DMS79 (cell line): ENCODE data around the gene CELA1.
A peak's percentile ranks its signal among the peaks of the same experiment; 100 is the strongest.
"Not testable (repeated sequence)": the region's sequence is repeated elsewhere in the genome, so short reads cannot be mapped to it uniquely, and the experiment has no call there.

Experiments used
- DNase-seq: peaks from one replicate; lab custom pipeline; 2025; lab: John Stamatoyannopoulos, UW

Gene CELA1

DNA sequence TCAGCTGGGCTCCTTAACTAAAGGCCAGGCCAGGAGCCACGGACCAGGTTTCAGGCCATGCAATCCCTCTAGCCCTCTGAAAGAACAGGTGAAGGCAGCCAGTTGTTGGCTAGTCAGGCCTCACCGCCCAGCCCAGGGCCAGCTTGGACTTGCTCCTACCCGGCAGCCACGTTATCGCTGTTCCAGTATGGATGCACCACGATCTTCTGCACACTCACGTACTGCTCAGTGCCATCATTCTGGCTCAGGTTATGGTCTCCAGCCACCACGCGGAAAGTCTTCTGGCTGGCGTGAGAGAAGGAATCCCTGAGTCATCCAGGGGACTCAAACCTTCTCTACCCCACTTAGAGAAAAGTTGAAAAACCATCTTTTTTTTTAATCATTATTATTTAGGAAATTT is 4.1 kb downstream of the CELA1 start:
- DNase-seq: no peak

DNA sequence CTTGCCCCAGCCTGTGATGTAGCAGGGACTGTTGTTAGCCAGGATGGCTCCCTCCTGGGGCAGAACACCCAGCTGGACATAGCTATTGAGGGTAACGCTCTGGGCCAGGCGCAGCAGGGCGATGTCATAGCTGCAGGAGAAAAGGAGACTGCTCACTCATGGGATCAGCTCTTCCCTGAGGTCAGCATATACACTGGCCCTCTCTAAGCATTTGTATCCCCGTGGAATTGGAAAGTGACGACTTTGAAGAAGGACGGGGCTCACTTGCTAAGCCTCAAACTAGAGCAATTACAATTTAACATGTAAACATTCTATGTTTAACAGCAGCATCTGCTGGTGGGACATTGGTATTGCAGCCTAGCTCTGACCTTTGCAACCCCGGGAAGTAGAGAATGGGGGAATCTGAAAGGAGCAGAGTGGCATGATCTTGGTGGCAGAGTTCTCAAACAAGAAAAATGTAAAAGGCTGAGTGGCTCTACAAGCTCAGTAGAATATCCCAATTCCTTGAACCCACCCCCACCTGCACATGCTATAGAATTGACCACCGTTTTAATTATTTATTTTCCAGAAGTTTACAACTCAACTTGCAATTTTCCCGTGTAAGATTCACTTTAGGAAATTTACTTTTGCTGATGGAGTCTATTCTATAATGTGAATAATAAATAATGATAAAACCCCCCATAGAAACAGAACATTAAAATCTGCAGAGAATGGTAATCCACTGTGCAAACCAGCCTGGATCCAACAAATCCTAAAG is 5.0 kb downstream of the CELA1 start:
- DNase-seq: peak; percentile 18

DNA sequence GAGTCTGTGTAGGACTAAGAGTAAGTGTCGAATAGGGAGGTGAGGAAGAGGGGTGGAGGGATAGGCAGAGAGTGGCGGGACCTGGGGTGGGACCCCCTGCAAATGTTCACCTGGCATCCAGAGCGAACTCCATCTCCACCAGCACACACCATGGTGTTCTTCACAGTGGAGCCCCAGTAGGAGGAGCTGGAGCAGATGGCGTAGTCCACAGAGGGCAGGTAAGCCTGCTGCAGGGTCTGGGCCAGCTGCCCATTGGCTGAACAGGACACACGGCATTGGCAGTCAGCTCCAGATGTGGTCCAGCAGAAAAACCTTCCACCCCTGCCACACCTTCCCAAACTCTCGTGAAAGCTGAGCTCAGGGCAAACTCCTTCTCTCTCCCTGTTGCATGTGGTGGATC is 6.7 kb downstream of the CELA1 start:
- DNase-seq: no peak

DNA sequence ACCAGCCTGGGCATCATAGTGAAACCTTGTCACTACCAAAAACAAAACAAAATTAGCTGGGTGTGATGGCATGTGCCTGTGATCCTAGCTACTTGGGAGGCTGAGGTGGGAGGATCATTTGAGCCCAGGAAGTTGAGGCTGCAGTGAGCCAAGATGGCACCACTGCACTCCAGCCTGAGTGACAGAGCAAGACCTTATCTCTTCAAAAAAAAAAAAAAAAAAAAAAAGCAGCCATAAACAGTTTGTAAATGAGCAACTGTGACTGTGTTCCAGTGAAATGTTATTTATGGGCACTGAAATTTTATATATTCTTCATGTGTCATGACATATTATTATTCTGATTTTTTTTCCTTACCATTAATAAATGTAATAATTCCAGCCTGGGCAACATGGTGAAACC is 9.1 kb downstream of the CELA1 start:
- DNase-seq: not testable (repeated sequence)

DNA sequence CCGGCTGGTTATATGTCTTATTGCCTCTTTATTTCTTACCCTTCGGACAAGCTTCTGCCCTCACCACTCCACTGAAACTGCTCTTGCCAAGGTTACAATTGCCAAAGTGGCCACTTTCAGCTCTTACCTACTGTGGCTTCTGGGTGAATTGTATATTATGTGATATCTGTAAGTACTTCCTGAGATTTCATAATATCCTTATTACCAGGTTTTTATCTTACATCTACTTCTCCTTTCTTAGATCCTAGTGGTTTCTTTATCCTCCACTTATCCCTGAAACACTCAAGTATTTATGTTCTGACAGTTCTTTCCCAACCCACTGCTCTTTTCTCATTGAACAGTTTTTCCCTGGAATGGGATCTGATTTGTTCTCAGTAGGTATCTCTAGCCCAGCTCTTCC is 10.5 kb downstream of the CELA1 start:
- DNase-seq: no peak

DNA sequence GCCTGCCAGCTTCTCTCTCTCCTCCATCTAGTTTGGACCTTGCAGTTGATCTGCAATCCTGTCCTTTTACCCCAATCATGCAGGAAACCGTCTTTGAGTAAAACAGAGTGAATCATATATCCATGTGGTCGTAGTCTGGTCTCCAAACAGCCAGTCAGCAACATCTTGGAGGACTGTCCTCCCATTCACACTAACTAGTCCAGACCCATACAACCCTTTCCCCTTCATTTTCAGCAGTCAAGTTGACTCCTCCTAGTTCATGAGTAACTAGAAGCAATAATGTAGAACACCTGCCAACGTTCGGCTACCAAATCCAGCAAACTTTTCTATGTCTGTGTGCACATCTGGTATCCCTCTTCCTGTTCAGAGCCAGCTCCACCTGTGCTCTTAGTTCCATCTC is 11.7 kb downstream of the CELA1 start:
- no peak for DNase-seq

DNA sequence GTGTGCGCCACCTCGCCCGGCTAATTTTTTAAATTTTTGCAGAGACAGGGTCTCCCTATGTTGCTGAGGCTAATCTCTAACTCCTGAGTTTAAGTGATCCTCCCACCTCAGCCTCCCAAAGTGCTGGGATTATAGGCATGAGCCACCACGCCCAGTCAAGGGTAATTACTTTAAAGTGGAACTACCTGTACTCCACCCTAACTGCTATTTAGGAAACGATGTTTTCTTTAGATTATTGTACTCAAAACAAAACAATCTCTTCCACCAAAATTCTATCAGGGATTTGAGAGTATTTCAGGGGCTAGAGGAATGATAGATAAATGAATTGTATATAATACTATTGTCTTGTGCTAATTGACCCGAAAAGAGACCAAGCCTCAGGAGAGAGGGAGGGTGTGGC is 12.9 kb downstream of the CELA1 start:
- DNase-seq: no peak

DNA sequence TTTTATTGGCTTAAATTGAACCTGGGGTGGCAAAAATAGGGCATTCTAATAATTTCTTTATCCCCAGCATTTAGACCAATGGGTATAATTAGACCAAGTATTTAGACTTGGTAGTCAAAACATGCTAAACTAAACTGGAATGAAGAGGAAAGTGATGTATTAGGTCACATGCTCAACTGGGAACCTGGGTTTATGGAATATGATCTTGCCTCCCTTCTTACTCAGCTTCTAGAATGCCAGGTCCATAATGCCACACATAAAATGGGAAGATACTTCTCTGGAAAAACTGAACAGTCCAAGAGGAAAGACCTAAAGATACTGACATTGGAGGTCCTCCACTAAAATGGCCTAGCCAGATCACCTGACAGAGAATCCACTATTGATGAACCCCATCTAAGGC is 16.3 kb downstream of the CELA1 start:
- DNase-seq: no peak

DNA sequence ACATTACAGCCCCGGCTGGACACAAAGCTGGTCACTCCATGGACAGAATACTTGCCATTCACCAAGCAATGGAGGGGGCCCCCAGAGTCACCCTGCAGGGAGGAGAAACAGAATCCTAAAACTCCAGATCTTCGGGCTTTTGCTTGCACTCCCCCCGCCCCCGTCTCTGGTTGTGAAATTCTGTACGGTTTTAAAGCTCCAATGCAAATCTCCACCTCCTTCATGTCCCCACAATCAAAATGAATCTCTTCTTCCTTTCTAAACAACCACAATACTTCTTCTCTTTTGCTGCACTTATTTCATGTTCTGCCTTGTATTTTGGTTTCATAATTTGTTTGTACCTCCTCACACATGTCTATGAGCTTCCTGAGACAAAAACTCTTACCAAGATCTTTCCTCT is 16.7 kb downstream of the CELA1 start:
- no peak for DNase-seq

DNA sequence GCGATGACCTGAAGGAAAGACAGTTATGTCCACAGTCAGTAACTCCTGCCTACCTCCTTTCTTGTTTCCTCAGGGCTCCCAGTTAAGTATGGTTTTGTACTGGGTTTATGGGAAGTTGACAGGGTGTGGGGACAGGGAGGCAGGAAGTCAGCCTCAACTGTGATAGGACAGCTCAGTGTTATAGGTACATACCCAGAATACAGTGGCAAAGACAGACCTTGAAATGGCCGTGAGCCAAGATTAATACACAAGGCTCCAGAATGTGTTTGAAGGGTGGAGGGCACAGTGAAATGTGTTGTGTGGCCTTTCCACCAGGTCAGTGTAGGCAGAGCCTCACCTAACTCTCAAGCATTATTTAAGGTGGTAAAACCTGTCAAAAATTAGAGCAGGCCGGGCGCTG is 17.9 kb downstream of the CELA1 start:
- DNase-seq: no peak

DNA sequence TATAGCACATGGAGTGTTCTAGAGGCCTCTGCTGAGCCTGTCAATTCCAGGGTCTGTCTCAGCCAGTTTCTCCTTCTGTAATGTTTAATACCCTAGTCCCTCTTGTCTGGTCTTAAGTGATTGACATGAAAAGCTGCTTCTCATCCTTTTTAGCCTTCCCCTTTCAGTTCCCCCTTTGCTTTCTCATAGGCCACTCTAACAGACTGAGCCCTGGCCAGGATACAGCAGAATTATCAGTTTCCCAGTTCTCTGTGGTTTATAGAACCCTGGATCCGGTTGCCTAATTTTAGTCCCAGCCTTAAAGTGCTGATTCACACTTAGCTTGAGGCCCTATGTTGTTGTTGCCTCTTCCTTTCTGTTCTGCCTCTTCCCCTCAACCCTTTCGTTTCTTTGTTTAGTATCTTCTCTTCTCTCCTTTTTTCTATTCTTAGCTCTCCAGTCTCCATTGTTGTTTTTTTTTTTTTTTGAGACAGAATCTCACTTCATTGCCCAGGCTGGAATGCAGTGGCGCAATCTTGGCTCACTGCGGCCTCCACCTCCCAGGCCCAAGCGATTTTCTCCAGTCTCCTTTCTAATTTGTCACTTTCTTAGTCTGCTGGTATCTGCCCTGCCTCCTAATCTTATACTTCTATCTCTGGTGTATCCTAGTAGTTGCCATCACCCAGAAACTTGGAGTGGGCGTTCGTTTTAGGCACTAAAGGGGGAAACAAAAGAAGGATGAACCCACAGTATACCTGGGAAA is 19.6 kb downstream of the CELA1 start:
- no peak for DNase-seq

DNA sequence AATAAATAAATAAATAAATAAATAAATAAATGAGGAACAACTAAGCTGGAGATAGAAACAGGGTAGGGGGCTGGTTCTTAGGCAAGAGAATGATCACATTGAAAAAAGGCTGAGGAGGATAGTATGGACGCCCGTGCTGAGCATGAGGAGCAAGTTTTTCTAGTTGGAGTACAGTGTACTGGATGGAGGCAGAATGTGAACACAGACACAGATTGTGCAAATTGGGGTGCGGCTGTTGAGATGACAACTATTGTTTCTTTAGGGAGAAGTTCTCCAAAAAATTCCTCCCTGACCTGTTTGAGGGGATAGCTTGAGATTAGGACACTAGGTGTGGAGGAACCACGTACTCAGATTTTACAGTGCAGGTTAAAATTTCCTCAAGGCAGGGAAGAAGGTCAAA is 21.5 kb downstream of the CELA1 start:
- DNase-seq: no peak

DNA sequence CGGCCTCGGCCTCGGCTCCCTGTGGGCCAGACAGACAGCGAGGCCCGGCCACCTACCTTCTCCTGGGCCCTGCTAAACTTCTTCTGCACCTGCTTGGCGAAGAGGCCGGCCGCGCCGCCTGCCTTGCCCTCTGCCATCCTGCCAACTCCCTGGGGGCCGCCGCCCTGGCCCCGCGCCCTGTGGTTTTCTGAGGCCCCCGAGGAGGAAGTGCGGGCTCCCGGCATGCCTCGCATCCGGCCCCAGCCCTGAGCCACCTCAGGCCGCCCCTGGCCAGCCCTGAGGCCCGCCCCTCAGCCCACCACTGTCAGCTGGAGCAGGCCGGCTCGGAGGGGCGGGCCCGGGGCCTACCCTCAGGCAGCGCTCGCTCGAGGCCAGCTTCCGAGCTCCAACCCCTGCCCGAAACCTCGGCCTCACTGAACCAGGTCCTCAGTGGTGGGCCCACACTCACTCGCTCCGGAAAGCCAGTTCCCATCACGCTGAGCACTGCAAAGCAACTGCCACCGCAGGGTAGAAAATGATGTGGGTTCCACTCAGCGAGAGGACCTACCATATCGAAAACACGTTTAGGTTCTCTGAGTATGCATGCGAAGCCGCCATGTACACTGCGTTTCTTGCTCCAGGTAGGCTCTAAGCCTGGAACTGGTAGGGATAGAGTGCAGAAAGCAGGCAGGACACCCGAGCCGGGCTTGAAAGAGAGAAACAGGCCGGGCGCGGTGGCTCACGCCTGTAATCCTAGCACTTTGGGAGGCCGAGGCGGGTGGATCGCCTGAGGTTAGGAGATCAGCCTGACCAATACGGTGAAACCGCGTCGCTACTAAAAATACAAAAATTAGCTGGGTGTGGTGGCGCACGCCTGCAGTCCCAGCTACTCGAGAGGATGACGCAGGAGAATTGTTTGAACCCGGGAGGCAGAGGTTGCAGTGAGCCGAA is 22.2 kb downstream of the CELA1 start, which contains the start of gene BIN2:
TSS of gene BIN2 (minus strand) at position 209 of the 930 bp plus-strand sequence. CDS start at position 137, 72 bp downstream.
- no peak for DNase-seq

DNA sequence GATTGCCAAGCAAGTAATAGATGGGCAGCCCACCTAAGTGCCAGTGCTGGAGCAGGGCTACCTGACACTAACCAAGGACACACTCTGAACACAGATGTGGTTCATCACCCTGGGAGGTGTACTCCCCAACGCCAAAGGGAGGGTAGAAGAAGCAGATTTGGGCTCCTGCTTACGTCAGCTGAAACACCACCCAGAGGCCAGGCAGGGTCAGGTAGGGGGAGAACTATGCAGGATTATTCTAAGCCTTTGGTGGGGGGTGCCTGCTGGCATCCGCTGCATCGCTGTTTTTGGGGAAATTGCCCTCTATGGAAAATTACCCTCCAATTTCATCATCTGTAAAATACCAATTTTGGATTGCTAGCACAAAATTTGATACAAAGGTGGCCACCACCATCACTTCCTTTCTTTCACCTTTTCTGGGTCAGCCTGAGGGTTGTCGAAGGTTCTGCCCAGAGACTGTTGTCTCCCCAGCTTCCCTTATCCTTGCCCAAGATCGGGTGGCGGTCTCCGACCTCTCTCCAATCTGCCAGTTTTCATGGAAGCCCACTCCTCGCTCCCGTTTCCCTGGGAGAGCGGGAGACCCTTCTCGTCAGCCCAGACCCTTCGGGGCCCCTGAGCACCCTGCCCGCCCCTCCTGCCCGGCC is 23.0 kb downstream of the CELA1 start:
- no peak for DNase-seq

DNA sequence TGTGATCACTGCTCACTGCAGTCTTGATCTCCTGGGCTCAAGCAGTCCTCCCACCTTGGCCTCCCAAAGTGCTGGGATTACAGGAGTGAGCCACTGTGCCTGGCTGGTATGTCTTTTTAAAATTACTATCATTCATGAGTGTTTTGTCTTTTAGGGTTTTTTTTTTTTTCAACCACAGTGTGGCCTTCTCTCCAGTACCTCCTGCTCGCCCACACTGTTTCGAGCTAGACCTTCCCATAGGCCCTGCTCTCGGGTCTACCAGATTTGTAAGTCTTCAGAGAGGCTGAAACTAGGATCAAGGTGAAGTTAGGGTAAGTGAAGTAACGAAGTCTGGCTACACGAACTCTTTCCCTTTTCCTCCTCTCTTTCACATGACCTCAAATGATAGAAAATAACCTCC is 24.0 kb downstream of the CELA1 start:
- no peak for DNase-seq

DNA sequence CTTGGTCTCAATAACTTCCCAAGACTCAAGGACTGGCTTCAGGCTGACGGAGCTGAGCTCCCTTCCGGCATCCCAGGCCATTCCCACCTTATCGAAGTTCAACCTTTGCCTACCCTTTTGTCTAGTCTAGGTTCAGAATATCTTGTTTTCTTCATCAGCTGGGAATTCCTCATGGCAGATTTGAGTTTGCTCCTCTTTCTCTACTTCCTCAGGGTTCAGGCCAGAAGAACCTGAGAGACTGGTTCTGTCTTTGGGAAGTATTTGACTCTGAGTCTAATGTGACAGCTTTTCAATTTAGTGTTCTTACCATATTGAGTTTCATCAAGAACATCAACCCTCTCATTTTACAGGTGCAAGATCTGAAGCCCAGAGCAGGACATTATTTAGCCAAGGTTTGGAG is 24.6 kb downstream of the CELA1 start:
- DNase-seq: no peak

DNA sequence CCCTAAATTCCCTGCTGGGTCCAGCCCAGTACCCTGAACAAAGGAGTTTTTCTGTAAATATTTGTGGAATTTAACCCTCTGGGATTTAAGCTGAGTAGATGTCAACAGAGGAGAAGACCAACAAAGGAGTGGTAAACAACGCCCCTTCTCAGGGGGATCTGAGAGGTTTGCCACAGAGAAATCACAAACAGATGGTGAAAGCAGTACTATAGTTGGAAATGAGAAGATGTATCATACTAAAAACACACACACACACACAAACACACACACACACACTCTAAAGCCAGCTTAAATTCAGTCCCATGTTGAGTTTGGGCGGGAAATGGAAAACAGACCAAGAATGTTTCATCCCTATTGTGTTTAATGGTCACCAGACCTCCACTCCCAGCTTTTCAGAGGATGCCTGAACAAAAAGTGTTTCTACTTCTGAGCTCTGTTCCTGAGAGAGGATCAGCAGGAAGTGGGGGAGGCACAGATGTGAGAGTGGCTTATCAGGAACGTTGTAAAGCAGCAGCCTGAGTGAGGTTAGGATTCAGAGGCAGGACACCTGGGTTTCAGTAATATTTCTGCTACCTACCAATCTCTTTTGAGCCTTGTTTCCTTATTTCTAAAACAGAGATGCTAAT is 25.7 kb downstream of the CELA1 start:
- no peak for DNase-seq

DNA sequence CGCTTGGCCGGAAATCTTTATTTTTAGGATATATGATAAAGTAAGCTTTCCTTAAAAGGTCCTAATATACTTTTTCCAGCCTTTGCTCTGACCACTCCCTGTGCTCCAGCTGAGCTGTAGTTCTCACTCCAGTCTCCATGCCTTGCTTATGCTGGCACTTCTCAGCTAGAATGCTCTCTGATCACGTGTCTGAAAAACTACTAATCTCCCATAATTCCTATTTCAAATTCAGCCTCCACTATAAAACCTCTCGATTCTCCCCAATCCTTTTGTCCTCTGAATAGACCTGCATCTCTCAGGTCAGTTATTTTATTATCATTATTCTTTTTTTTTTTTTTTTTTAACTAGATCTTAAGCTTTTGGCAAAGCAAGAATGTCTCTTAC is 26.2 kb downstream of the CELA1 start:
- DNase-seq: no peak

DNA sequence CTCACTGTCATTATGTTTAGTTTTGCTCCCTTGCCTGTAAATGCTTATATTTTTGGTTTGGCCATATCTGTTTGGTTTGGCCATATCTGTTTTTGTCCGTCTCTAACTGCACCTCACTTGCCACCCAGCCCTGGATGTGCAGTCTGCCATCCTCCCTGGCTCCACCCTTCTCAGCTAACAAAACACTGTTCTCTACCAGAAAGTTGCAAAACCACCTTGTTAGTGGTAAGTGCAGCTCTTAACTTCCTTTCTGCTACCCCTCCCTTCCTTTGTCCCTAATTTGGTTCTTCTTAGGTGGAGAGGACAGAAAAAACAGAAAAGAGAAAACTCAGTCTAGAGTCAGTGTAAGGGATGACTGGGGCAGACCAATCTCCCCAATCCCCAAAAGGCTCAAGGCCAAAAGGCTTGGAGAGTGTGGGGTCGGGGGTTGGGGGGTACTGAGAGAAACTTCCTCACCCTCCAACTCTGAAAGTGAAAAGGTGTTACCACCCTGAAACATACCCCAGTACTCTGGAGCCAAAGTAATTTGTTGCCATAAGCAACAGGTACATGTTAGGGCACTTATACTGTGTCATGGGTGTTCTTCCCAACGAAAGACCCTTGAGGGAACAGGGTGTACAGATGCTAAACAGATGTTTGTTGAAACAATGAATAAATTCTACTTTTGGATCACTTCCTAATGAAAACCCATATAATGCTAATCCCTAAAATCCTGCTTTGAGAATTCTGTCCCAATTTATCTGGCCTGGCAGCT is 27.5 kb downstream of the CELA1 start:
- DNase-seq: no peak

DNA sequence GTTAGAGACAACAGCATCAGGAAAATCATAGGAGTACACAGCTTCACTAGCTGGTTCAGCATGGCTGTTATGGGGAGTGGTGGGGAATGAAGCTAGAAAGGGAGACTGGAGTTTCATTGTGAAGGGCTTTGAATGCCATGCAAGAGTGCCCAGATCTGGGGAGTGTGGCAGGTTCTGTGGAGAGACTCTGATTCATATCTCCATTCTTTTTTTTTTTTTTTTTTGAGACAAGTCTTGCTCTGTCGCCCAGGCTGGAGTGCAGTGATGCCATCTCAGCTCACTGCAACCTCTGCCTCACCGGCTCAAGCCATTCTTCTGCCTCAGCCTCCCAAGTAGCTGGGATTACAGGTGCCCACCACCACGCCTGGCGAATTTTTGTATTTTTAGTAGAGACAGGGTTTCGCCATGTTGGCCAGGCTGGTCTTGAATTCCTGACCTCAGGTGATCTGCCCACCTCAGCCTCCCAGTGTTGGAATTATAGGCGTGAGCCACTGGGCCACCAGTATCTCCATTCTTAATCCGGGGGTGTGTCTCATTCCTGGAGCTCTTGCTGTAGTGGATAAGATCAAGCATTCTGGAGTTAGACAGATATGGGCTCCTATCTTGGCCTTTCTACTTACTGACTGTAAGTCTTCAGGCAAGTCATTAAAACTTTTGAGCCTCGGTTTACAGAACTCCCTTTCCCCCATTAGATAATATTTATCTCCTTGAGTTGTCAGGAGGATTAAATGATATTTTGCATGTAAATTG is 28.2 kb downstream of the CELA1 start:
- not testable (repeated sequence) for DNase-seq
